22Rv1 (cell line): ENCODE results near the gene TRMT11.

Experiments
- ZFX ChIP-seq: fragments of 450-650 bp; IDR thresholded peaks from 2 replicates; pipeline ENCODE4 v1.6.1; 2017; ENCODE audit warnings: antibody characterized with exemption, borderline replicate concordance
- TF ChIP-seq, protein P1 (sequence below): fragments of 450-650 bp; IDR thresholded peaks from 2 replicates; pipeline ENCODE4 v1.5.1; 2017; ENCODE audit warnings: mild to moderate bottlenecking

DNA sequence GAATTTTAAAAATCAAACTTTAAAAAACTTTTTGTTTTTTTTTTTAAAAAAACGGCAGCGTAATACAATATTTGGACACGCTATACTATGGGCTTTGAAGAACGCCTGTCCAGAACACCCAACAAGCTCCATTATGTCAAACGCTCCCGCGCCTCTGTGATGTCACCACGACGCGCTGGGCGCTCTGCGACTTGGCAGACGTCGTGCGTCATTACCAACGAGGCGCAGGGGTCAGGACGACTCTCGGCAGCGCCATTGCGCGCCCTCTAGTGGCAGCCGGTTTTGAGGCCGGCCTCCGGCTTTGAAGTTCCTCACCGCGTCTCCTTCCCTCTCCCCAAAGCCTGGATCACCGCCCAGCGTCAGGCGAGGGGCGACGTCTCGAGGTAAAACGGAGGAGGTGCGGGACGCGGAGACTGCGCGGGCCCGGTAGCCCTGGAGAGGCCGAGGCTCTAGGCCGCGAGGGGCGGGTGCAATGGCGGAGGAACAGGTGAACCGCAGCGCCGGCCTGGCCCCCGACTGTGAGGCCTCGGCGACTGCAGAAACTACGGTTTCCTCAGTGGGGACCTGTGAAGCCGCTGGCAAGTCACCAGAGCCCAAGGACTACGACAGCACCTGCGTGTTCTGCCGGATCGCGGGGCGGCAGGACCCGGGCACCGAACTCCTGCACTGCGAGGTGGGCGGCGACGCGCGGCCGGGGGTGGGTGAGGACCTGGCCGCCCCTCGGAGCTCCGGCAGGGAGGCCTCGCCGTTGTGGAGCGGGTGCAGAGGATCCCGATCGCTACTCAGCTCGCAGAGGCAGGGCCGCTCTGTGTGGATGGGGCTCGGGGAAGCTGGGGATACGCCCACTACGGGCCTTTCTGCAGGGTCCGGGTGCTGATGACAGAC, 29.6 kb upstream of the TRMT11 start, which contains the start of gene HINT3:
- TF ChIP-seq, protein P1, sequence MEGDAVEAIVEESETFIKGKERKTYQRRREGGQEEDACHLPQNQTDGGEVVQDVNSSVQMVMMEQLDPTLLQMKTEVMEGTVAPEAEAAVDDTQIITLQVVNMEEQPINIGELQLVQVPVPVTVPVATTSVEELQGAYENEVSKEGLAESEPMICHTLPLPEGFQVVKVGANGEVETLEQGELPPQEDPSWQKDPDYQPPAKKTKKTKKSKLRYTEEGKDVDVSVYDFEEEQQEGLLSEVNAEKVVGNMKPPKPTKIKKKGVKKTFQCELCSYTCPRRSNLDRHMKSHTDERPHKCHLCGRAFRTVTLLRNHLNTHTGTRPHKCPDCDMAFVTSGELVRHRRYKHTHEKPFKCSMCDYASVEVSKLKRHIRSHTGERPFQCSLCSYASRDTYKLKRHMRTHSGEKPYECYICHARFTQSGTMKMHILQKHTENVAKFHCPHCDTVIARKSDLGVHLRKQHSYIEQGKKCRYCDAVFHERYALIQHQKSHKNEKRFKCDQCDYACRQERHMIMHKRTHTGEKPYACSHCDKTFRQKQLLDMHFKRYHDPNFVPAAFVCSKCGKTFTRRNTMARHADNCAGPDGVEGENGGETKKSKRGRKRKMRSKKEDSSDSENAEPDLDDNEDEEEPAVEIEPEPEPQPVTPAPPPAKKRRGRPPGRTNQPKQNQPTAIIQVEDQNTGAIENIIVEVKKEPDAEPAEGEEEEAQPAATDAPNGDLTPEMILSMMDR = peak; percentile 98
- TF ChIP-seq ZFX = no peak
